DMS153 treated with DMSO at 0.1 percent for 48 hours (cell line): ENCODE data around the gene COBL.

Experiments used
- DNase-seq: peaks from one replicate; lab custom pipeline; 2025; ENCODE audit not compliant: unreplicated experiment; lab: John Stamatoyannopoulos, UW

The COBL gene

GRCh38 chr7:51126813-51127617, 189.6 kb downstream of the COBL start:
- no peak for DNase-seq

- DNase-seq: no peak
Measured at GRCh38 chr7:51126324-51126723, 190.3 kb downstream of the COBL start.

- DNase-seq: no peak
Measured at GRCh38 chr7:51124321-51124720, 192.3 kb downstream of the COBL start.

GRCh38 chr7:51123322-51124019, 193.1 kb downstream of the COBL start:
- no peak for DNase-seq

GRCh38 chr7:51121931-51122425, 194.6 kb downstream of the COBL start:
- peak; percentile 75 for DNase-seq

- no peak for DNase-seq
Measured at GRCh38 chr7:51121036-51121790, 195.4 kb downstream of the COBL start.

GRCh38 chr7:51118628-51119027, 198.0 kb downstream of the COBL start:
- DNase-seq: no peak

- DNase-seq: no peak
Measured at GRCh38 chr7:51114501-51114900, 202.1 kb downstream of the COBL start.

GRCh38 chr7:51113962-51114361, 202.6 kb downstream of the COBL start:
- no peak for DNase-seq

- DNase-seq: no peak
Measured at GRCh38 chr7:51113560-51113959, 203.0 kb downstream of the COBL start.

GRCh38 chr7:51111241-51111940, 205.2 kb downstream of the COBL start:
- DNase-seq: no peak

GRCh38 chr7:51108134-51108533, 208.5 kb downstream of the COBL start:
- no peak for DNase-seq

GRCh38 chr7:51104278-51104677, 212.3 kb downstream of the COBL start:
- no peak for DNase-seq

GRCh38 chr7:51103718-51104117, 212.9 kb downstream of the COBL start:
- DNase-seq: no peak

GRCh38 chr7:51102828-51103227, 213.8 kb downstream of the COBL start:
- DNase-seq: no peak

- DNase-seq: no peak
Measured at GRCh38 chr7:51101111-51101757, 215.4 kb downstream of the COBL start.

- no peak for DNase-seq
Measured at GRCh38 chr7:51090411-51090810, 226.2 kb downstream of the COBL start.

GRCh38 chr7:51085034-51085692, 231.4 kb downstream of the COBL start:
- DNase-seq: no peak

GRCh38 chr7:51084121-51084520, 232.5 kb downstream of the COBL start:
- no peak for DNase-seq

GRCh38 chr7:51082940-51083533, 233.6 kb downstream of the COBL start:
- DNase-seq: no peak
